Colonic mucosa (tissue), 4 donors: ENCODE results near the gene STUB1. TPM values are rescaled to one million over a fixed set of nuclear protein-coding genes. Genes with fewer than 3 reads are reported as not detected.

Experiments used
- DNase-seq: peaks from one replicate; pipeline ENCODE4 v3.0.0-alpha.2; 2020
- H3K27ac ChIP-seq: fragments of 200-600 bp; one replicate; pipeline ENCODE4 v1.8.0; 2021
- H3K27me3 ChIP-seq: fragments of 200-600 bp; one replicate; pipeline ENCODE4 v1.8.0; 2021
- H3K36me3 ChIP-seq: fragments of 200-600 bp; one replicate; pipeline ENCODE4 v1.8.0; 2021
- H3K4me1 ChIP-seq: fragments of 200-600 bp; one replicate; pipeline ENCODE4 v1.8.0; 2021; ENCODE audit warnings: mild to moderate bottlenecking
- H3K4me3 ChIP-seq: fragments of 200-600 bp; one replicate; pipeline ENCODE4 v1.8.0; 2021
- H3K9ac ChIP-seq, 2 donors: one replicate each; pipeline ENCODE4 v1.7.0; 2013; ENCODE audit warnings: control low read depth in 2 of 2, low read depth in 2 of 2, low read length in 2 of 2
- H3K9me3 ChIP-seq: fragments of 200-600 bp; one replicate; pipeline ENCODE4 v1.8.0; 2021
- intact Hi-C: fragments of 100-400 bp; cut with DNase I; formaldehyde crosslinking; loops from one replicate; pipeline ENCODE4 v1.14.1; 2022
- total RNA-seq, 2 donors: library from RNA; stranded (reverse); fragmentation: NEBNext Ultra II Directional in 1 of 2; extraction: Animal tissue kit (Norgen Biotek cat#: 25700) in 1 of 2; gene quantifications; one replicate each; pipeline ENCODE4 v1.2.1, GENCODE V29; 2021
- TF ChIP-seq, protein P1 (sequence below): fragments of 200-600 bp; IDR thresholded peaks from one replicate; pipeline ENCODE4 v1.8.0; 2022; ENCODE audit warnings: antibody characterized with exemption, mild to moderate bottlenecking
- donor health status: healthy.
- donor health status: DM: no; HTN: no; CAD: no.
- donor health status: DM: no; HTN: no; CAD: no.

Gene STUB1
- total RNA-seq, 2 donors from 2014 or later = 96.7 to 159 TPM

DNA sequence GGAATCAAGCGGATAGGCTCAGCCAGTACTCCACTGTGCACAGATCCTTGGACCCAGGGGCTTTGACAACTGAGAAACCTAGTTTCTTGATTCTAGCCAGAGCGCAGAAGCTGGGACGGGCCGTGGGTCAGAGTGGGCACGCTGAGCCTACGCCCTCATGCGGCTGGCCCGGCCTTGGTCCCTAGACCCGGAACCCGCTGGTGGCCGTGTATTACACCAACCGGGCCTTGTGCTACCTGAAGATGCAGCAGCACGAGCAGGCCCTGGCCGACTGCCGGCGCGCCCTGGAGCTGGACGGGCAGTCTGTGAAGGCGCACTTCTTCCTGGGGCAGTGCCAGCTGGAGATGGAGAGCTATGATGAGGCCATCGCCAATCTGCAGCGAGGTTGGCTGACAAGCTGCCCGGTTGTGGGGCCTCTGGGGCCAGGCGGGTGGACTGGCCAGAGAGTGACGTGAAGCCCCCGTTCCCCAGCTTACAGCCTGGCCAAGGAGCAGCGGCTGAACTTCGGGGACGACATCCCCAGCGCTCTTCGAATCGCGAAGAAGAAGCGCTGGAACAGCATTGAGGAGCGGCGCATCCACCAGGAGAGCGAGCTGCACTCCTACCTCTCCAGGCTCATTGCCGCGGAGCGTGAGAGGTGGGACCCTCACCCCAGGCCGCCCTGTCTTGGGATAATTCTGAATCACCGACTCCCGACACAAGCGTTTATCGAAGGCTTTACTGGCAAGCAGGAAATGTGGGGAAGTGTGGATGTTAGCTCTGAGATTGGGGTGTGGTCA is 946 bp downstream of the STUB1 start:
- Histone ChIP-seq H3K36me3 (peaks cover 6% of the 10 kb centered on the region), H3K4me3 (peak overlapping the region; percentile 71), H3K4me1 (peaks cover 38% of the 10 kb centered on the region), H3K9ac (peak overlapping the region; percentile 77 to 85), H3K9me3 (no peaks in the 10 kb centered on the region), H3K27ac (peak overlapping the region; percentile 90), H3K27me3 (no peaks in the 10 kb centered on the region)
- DNase-seq = peak; percentile 70
- intact Hi-C loops = no loop called here
- TF ChIP-seq, protein P1, sequence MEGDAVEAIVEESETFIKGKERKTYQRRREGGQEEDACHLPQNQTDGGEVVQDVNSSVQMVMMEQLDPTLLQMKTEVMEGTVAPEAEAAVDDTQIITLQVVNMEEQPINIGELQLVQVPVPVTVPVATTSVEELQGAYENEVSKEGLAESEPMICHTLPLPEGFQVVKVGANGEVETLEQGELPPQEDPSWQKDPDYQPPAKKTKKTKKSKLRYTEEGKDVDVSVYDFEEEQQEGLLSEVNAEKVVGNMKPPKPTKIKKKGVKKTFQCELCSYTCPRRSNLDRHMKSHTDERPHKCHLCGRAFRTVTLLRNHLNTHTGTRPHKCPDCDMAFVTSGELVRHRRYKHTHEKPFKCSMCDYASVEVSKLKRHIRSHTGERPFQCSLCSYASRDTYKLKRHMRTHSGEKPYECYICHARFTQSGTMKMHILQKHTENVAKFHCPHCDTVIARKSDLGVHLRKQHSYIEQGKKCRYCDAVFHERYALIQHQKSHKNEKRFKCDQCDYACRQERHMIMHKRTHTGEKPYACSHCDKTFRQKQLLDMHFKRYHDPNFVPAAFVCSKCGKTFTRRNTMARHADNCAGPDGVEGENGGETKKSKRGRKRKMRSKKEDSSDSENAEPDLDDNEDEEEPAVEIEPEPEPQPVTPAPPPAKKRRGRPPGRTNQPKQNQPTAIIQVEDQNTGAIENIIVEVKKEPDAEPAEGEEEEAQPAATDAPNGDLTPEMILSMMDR = no peak

DNA sequence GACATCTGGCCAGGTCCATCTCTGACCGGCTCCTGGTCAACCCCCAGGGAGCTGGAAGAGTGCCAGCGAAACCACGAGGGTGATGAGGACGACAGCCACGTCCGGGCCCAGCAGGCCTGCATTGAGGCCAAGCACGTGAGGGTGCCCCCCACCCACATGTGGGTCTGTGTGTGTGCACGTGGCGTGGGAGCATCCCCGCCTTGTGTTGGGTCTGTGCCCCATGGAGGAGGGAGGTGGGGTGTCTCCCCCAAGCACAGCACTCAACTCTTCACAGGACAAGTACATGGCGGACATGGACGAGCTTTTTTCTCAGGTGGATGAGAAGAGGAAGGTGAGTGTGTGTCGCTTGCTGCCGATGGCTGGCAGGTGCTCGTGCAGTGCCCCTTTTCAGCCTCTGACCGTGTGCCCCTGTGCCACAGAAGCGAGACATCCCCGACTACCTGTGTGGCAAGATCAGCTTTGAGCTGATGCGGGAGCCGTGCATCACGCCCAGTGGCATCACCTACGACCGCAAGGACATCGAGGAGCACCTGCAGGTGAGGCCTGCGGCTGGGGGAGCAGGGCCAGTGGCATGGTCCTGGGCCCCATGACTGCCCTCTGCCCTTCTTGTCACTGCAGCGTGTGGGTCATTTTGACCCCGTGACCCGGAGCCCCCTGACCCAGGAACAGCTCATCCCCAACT is 1.7 kb downstream of the STUB1 start:
- peaks cover 36% of the 10 kb centered on the region for H3K4me1 ChIP-seq
- no peak overlapping the region for H3K4me3 ChIP-seq
- peak overlapping the region in 1 of 2 donors; percentile 85 for H3K9ac ChIP-seq

DNA sequence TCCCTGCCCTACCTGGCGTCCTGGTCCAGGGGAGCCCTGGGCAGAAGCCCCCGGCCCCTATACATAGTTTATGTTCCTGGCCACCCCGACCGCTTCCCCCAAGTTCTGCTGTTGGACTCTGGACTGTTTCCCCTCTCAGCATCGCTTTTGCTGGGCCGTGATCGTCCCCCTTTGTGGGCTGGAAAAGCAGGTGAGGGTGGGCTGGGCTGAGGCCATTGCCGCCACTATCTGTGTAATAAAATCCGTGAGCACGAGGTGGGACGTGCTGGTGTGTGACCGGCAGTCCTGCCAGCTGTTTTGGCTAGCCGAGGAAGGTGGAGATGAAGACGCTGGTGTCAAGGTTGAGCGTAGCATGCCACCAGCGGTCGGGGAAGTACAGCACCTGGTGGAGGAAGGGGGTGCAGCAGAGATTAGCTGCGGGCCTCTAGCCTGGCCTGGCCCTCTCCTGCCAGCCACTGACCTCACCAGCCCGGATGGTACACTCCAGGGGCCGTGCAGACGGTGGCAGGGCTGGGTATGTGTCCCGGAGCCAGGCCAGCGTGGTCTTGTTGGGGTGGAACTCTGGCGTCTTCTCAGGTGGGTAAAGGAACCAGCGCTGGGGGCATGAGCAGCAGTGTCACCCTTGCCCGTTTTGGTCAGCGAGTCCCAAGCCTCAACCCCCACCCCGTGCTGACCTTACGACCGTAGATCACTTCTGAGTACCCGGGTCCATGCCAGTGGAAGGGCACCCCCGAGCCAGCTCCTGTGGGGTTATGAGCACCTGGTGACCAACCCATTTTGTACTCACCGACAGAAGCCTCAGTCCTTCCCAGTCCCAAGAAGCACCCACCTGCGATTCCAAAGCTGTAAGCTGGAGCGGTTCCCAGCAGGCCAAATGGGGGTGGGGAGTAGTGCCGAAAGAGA is 2.5 kb downstream of the STUB1 start:
- TF ChIP-seq, protein P1 = no peak
- Histone ChIP-seq H3K27me3 (no peaks in the 10 kb centered on the region), H3K9ac (peak overlapping the region in 1 of 2 donors; percentile 78), H3K36me3 (peaks cover 6% of the 10 kb centered on the region), H3K4me1 (peaks cover 36% of the 10 kb centered on the region), H3K27ac (no peak overlapping the region), H3K4me3 (no peak overlapping the region), H3K9me3 (no peaks in the 10 kb centered on the region)
- no peak for DNase-seq
- intact Hi-C loops = no loop called here

More for the DNA sequence above, 1.7 kb downstream of the STUB1 start:
- no peak for DNase-seq
- TF ChIP-seq, protein P1 = no peak
- intact Hi-C loops = no loop called here
- Histone ChIP-seq H3K36me3 (peaks cover 6% of the 10 kb centered on the region), H3K27ac (no peak overlapping the region), H3K27me3 (no peaks in the 10 kb centered on the region), H3K9me3 (no peaks in the 10 kb centered on the region)

DNA sequence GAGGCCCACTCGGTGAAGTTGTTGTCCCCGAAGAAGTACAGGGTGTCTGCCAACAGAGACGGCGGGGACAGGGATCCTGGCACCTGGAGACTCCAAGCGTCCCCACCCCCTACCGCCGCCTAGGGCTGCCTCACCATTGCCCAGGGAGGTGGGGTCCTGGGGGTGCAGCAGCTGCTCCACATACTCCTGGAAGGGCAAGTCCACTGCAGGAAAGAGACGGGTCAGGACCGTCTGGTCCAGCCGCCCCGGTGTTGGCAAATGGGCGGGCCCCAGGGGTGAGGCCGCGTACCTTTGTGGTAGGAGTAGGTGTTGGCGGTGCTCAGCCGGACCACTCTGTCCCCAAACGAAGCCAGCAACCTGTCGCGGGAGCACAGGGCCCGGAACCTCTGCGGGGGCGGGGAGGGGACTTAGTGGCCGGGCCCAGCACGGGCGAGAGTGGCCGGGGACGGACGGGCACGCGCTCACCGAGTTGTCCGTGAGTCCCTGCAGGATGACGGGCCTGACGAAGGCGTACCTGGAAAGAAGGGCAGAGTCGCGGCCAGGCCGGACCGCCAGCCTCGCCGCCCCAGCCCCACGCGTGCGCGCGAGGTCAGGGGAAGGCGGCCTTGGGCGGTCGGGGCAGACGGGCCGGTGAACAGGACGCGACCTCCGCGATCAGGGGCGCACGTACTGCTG is 3.3 kb downstream of the STUB1 start:
- Histone ChIP-seq H3K4me1 (peaks cover 36% of the 10 kb centered on the region), H3K27me3 (no peaks in the 10 kb centered on the region), H3K36me3 (peaks cover 6% of the 10 kb centered on the region), H3K4me3 (peak overlapping the region; percentile 63), H3K9me3 (no peaks in the 10 kb centered on the region), H3K27ac (peak overlapping the region; percentile 60), H3K9ac (peak overlapping the region; percentile 78 to 90)
- no peak for DNase-seq
- TF ChIP-seq, protein P1 = no peak
- intact Hi-C loops = no loop called here
